Muscle of back (tissue), 11 donors: ENCODE data around the gene KLRC3. TPM values are rescaled to one million over a fixed set of nuclear protein-coding genes. Genes with fewer than 3 reads are reported as not detected.
"Not testable (repeated sequence)": the region's sequence is repeated elsewhere in the genome, so short reads cannot be mapped to it uniquely, and the experiment has no call there.

Experiments
- DNase-seq, 3 donors: peaks; one replicate each; pipeline versions ENCODE4 v3.0.0 to v3.0.0-alpha.2; 2013
- polyA plus RNA-seq, 10 donors: library from polyadenylated mRNA; unstranded; fragments of 120-200 nt; gene quantifications; one replicate each; pipeline ENCODE4 v1.2.1, GENCODE V29; 2013; ENCODE audit not compliant: insufficient read length in 10 of 10

The KLRC3 gene
- polyA plus RNA-seq, 10 donors: 0.19 to 0.32 TPM; not detected in 8

DNA sequence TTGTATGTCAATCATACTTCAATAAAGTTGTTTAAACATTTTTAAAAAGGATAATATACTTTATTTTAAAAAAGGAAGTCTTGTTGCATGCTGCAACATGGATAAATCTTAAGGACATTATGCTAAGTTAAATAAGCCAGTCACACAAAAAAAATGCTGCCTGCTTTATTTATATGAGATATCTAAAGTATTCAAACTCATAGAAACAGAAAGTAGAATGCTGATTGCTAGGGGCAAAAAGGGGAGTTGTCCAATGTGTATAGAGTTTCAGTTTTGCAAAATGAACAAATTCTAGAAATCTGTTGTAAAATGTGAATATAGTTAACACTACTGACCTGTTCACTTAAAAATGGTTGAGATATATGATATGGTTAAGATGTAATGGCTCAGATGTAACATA is 19.6 kb downstream of the KLRC3 start:
- no peak for DNase-seq

DNA sequence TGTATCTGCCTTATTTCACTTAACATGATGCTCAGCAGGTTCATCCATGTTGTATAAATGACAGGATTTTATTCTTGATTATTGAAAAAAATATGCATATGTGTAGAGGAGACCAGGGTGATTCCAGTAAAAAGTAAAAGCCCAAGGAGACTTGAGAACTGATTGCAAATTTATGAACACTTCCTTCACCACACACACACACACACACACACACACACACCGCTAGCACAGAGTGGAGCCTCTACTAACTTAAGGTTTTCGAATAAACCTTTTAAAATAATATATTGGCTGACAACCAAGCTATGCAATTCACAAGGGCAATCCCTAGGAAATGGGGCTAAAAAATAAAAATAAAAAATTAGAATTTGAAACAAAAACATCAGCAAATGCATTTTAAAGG is 22.2 kb downstream of the KLRC3 start:
- no peak for DNase-seq

DNA sequence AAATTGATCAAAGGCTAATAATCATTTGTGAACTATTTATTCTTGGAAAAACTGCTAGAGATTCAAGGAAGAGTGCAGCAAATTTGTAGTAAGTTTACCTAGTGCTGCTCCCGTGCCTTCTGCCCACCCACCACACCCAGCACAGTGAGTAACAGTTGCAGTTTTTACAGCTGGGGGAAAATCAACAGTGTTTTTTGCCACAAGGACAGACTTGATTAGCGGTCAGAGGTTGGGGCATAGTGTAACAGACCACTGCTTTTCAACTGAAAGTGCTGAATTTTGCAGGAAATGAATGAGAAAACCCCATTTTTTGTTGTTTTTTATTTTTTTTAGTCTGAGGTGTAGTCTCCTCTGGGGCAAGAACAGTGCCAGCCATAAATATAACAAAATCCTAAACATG is 23.1 kb downstream of the KLRC3 start:
- DNase-seq: no peak

DNA sequence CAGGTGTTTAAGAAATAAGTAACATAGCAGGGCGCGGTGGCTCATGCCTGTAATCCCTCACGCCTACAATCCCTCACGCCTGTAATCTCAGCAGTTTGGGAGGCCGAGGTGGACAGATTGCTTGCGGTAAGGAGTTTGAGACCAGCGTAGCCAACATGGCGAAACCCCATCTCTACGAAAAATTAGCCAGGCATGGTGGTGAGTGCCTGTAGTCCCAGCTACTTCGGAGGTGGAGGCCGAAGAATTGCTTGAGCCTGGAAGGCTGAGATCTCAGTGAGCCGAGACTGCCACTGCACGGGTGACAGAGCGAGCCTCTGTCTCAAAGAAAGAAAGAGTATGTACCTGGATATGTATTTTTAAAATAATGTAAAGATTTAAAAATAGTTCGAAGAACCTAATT is 24.2 kb downstream of the KLRC3 start:
- DNase-seq: not testable (repeated sequence)

DNA sequence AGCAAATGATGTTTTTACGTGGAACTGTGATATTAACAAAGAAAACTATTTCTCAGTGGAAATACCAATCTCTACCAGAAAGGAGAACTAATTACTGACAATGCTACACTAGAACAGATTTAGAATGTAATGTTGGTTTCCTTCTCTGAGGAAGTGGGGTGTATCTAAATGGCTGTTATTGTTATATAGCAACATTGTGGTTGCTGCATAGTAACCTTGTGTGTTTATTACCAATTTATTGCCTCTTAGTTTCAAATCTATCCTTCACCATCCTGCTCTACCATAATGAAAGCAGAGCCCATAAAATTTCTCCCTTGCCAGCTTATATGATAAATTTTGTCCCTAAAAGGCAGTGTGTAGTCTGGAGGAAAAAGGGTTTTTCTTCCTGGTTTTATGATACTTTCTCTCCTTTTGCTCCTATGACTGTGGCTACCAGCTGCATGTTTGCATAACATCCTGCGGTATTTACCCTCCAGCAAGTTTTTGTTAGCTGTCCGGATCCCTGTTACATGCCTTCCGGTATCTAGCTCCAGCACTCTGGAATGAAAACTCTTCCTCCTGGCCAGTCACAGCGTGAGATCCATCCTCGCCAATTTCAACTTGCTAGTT is 24.9 kb downstream of the KLRC3 start:
- DNase-seq: peak; percentile 11 to 36 (median 28)

DNA sequence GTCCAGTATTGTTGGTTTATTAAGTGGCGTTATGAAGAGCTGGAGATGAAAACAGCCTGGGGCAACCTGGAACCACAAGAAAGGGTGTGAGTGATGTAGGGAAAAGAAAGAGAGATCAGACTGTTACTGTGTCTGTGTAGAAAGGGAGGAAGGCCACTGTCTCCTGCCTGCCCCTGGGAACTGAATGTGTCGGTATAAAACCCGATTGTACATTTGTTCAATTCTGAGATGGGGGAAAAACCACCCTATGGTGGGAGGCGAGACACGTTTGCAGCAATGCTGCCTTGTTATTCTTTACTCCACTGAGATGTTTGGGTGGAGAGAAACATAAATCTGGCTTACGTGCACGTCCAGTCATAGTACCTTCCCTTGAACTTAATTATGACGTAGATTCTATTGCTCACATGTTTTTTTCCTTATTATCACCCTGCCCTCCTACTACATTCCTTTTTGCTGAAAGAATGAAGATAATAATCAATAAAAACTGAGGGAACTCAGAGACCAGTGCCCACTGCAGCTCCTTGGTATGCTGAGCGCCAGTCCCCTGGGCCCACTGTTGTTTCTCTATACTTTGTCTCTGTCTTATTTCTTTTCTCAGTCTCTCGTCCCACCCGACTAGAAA is 25.8 kb downstream of the KLRC3 start:
- DNase-seq: not testable (repeated sequence)

DNA sequence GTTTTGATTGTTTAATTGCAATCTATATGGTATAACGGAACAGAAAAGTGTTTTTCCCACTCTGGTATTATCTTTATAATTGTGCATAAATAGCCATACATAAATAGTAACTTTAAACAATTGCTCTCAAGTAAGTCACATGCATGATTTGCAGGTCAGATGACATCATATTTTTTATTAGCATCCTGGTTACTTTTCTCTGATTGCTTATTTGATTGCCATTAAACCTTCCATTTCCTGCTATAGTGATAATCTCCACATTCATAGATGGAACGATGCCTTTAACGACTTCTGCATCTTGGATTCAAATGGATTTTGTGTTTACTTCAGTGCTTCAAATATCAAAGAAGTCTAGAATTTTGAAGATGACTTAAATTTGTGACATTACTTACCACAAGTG is 27.1 kb downstream of the KLRC3 start:
- DNase-seq: no peak

DNA sequence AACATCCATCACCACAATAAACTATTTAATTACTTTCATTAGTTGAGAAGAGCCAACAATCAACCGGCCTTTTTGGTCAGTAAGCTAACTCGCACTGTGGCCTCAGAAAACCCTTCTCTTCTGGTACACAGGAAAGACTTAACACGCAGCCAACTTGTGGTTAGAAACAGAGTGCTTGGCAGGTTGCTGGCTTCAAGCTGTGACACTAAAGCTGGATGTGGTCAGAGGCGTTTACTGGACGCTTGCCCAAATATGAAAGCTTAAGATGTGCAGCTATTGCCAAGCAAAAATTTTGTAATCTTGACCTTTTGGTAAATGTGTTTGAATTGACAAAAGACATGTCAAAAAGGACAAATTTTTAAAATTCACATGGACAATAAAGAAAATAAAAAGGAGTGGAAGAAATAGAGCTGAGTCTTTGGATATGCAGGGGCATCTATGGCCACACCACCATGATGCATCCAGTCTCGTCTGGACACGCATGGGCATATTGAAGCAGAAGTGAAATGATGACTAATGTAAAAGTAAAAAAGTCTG is 27.9 kb downstream of the KLRC3 start:
- DNase-seq: peak; percentile 16 to 20 (median 19)

DNA sequence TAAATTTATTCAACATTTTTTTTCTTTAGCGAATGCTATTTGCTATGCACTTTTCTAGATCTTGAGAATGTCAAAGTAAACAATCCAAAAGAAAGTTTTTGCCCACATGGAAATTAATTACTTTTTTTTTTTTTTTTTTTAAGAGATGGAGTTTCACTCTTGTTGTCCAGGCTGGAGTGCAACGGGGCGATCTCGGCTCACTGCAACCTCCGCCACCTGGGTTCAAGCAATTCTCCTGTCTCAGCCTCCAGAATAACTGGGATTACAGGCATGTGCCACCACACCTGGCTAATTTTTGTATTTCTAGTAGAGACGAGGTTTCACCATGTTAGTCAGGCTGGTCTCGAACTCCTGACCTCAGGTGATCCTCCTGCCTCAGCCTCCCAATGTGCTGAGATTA is 29.4 kb downstream of the KLRC3 start:
- not testable (repeated sequence) for DNase-seq

DNA sequence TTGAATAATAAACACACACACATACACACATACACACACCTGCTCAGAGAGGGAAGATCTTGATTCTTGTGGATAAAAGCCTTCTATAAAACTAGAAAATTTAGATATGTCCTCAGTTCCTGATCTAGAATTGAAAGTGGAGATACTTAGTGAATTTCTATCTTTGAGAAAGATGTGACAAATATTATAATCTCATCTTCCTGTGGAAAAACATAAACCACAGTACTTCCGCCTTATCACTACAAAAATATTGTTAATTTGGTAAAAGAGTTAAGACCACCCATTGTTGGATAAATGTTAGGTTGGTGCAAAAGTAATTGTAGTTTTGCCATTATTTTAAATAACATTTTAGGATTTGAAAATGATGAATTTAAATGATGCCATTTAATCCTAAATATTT is 30.5 kb downstream of the KLRC3 start, which contains the start of gene KLRK1:
Gene KLRK1 (minus strand): TSS at position 138 of the 400 bp plus-strand sequence. CDS start 1,231 bp downstream, outside the sequence.
- no peak for DNase-seq

DNA sequence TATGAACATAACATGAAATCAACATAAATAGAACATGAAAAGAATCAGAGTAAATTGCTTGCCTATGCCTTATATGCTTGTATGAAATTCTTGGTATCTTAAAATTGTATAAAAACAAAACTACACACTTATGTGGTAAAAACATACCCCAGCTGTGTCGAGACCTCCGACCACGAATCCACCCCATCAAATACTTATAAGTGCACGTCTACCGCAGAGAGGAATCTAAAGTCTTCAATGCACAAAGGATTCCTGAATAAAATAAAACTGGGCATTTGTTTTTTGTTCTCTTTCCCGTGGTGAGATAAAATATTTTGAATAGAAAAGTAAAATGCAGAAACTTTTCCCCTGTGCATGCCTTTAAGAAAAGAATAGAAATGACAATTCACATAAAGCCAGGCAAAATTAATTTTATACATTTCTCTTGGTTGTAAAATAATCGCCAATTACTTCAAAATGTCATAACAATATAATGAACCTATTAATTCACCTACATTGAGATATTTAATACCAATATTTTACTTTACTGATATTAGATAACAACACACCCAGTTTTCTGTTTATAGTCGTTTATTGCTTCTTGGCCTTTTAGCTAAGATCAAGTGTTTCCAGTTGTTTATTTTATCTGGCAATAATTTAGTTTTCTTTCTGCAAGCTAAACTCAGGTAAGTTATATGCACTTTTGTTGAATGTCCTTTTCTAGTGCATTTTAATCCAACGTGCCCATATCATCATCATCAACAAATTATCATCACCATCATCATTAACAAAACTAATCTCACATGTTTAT is 31.6 kb downstream of the KLRC3 start:
- no peak for DNase-seq

DNA sequence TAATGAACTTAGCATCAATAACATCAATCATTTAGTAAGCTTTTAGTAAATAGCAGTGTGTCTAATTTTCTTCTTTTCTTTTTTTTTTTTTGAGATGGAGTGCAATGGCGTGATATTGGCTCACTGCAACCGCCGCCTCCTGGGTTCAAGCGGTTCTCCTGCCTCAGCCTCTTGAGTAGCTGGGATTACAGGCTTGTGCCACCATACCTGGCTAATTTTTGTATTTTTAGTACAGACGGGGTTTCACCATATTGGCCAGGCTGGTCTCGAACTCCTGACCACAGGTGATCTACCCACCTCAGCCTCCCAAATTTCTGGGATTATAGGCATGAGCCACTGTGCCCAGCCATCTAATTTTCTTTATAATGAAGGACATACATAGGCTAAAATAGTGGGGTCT is 32.9 kb downstream of the KLRC3 start:
- not testable (repeated sequence) for DNase-seq

DNA sequence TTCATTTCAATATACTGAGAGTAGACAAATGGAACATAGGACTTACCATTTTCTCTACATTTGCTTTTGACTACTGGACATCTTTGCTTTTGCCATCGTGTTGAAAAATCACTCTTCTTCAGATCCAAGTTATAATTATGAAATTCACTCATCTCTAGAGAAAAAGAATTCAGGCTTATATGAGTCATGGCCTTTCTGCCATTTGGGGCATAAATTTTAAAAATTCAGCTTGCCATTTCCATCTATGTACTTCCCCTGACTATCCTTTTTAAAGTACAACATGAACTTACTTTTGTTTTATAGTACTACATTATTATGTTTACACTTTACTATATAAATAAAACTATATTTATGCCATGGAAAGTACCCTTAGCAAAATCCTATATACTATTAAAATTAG is 33.5 kb downstream of the KLRC3 start:
- no peak for DNase-seq

DNA sequence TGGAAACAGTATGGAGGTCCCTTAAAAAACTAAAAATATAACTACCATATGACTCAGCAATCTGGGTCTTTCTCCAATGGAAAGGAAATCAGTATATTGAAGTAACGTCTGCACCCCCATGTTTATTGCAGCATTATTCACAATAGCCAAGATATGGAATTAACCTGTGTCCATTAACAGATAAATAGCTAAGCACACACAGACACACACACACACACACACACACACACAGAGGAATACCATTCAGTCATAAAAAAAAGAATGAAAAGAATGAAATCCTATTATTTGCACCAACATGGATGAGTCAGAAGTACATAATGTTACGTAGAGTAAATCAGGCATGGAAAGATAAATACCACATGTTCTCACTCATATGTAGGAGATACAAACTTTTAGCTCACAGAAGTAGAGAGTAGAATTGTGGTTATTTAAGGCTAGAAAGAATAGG is 35.2 kb downstream of the KLRC3 start:
- DNase-seq: peak in 1 of 3 donors; percentile 46

DNA sequence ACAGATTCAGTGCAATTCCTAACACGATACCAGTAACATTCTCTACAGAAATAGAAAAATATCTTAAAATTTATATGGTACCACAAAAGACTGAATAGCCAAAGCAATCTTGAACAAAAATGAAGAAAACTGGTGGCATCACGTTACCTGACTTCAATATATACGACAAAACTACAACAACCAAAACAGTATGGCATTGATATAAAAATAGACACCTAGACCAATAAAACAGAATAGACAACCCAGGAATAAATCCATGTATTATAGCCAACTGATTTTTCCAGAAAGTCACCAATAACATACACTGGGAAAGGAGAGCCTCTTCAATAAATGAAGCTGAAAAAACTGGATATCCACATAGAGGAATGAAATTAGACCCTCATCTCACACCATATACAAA is 36.2 kb downstream of the KLRC3 start:
- DNase-seq: no peak

DNA sequence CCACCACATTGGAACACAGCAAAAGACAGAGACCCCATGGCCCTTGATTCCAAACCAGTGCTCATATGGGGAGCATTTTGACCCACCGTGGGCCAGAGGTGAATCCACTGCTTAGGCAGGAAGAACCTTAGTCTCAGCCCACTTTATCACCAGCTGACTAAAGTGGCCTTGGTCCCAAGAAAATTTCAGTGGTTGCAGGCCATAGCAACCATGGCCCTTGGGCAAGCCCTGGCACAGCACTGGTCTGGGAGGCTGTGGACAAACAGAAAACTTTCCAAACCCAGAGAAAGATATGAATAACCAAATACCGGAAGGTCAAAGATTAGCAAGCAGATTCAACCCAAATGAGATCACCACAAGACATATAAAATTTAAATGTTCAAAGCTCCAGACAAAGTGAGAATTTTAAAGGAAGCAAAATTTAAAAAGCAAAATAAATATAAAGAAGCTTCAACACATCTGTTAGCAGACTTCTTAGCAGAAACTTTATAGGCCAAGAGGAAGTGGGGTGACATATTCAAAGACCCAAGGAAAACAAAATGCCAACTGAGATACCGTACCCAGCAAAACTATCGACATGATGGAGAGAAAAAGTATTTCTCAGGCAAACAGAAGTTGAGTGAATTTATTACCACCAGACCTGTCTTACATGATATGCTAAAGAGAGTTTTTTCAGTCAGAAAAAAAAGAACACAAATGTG is 38.3 kb downstream of the KLRC3 start:
- DNase-seq: no peak

DNA sequence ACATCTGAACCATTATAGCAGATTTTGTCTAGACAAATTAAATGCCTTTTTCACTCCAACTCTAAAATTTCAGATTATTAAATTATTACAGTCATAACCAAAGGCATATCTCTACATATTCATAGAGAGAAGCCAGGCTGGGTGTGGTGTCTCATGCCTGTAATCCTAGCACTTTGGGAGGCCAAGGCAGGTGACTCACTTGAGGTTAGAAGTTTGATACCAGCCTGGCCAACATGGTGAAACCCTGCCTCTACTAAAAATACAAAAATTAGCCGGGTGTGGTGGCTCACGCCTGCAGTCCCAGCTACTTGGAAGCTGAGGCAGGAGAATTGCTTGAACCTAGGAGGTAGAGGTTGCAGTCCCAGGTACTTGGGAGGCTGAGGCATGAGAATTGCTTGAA is 41.7 kb downstream of the KLRC3 start:
- DNase-seq: not testable (repeated sequence)

DNA sequence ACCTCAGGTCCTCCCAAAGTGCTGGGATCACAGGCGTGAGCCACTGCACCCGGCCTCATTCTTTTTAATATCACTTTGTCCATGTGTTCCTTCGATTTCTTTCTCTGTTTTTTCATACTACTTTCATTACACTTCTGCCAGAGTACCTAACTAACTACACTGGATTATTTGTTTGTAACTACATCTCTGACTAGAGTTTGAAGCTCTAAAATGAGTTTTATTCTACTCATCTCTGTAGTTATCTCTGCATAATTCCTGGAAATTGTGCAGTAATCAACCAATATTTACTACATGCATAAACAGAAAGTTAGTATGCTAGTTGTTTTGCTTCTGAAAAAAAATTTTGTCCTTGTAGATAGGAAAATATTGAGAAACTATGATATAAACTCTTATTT is 45.8 kb downstream of the KLRC3 start:
- DNase-seq: no peak

DNA sequence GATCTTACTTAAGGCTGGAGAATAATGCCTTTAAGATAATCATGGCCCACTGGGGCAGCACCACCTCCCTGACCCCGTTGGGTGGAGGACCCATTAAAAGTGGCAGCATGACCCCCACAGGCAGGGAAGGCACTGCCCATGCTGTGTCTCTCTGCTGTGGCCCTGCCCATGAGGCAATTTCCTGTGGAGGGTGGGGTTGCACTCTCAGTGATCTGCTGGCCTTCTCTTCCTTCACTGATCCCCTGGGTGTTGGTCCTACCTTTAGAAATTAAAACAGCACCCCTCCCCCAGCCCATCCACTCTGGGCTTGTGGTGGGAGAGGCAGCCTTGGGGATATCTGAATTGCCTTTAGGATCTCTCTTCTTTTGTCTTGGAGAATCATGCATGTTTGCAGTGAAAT is 47.8 kb downstream of the KLRC3 start:
- DNase-seq: no peak

DNA sequence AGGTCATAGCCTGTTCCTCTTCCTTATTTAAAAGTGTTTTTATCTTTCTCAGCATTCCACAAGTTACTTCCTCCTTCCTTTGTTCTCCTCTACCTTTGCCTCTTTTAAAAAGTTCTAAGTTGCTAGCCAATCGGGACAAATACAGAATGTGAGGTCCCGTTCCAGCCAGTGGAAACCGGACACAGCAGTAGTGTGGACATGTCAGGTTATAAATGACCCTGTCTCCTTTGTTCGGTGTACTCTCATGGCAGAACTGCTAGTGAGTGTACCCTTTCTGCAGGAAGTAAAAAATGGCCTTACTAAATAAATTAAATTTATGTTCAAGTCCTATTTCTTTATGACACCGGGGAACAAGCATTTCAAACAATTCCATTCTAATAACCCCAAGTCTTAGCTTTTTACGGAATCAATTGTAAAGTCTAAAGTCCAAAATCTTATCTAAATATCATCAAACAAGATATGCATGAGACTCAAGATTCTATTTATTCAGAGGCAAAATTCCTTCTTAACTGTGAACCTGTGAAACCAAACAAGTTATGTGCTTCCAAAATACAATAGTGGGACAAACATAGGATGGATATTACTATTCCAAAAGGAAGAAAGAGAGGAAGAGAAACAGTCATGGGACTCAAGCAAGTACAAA is 48.4 kb downstream of the KLRC3 start:
- DNase-seq: not testable (repeated sequence)
